HG02885 (cell line): Measurements from ENCODE around the gene GOLGA6C.
"Not testable (repeated sequence)": the region's sequence is repeated elsewhere in the genome, so short reads cannot be mapped to it uniquely, and the experiment has no call there.

Experiments
- ATAC-seq: cut with Tn5 transposase; IDR thresholded peaks from one replicate; pipeline ENCODE4 v1.9.1; 2021; ENCODE audit warnings: mild to moderate bottlenecking; ENCODE audit not compliant: unreplicated experiment, poor library complexity

The GOLGA6C gene

DNA sequence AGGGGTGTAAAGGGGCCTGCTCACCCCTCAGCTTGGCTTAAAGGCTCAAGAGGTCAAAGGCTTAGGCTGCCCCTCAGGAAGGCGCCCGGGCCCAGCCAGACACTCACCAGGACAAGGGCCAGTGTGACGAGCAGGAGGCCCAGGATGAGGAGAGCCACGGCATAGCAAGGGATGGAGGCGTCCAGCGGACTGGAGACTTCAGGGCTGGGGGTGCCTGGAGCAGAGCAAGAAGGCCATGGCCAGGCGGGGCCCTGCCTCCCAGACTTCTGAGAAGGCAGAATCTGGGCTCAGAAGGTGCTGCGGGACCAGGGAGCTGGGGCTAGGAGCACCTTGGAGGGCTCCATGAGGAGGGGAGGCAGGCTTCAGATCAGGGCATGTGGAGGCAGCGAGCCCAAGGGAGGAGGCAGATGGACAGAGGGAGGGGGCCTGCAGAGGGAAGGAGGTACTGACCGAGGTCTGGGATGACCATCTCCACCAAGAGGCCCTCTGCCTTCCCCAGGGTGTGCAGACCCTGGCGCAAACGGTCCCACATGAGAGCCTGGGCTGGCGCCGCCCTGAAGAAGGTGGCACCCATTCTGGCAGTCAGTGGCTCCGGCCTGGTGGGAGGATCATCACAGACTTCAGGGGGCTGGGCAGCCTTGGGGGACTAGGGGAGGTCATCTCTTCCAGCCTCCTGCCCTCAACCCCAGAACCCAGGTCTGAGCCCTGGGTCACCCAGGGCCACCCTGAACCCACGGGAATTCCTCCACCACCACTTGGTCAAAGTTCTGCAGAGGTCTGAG lies 32.0 kb upstream of the GOLGA6C start:
- ATAC-seq: no peak

DNA sequence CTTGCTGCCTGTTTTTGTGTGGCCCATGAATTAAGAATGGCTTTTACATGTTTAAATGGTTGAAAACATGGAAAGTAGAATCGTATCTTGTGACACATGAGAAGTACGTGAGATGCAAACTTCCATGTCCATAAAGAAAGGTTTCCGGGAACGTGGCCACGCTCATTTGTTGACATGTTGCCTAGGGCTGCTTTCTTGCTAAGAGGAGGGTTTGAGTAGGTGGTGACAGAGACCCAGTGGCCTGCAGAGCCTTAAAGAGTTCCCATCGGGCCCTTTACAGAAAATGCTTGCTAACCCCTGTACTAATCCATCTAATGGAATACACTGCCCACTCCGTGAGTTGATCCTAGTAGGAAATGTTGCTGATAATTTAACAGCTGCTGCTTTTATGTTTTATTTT lies 31.0 kb upstream of the GOLGA6C start:
- not testable (repeated sequence) for ATAC-seq

DNA sequence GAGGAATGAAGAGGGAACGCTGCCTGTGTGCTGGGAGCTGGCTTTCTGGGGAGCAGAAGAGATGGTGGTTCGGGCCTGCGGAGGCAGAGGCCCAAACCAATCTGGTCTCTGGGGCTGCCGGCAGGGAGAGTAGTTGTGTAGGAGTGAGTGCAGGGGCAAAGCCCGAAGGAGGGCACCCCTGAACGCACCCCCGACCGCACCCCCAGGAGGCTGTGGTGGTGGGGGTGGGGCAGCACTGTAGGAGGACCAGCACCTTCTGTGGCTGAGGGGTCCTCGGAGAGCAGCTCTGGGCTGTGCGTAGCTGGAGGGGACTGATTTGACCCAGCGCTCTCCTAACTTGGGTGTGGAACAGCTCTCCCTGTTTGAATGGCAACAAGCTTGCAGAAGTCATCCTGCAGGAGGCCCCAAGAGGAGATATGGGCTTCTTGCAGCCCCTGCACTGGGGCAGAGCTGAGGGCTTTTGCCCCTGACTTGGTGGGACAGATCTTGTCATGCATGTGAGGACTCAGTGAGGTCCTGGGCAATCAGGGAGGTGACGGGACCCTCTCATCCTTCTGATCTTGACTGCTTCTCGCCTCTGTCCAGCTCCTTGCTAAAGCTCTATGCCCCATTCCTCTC lies 30.4 kb upstream of the GOLGA6C start:
- ATAC-seq: no peak

DNA sequence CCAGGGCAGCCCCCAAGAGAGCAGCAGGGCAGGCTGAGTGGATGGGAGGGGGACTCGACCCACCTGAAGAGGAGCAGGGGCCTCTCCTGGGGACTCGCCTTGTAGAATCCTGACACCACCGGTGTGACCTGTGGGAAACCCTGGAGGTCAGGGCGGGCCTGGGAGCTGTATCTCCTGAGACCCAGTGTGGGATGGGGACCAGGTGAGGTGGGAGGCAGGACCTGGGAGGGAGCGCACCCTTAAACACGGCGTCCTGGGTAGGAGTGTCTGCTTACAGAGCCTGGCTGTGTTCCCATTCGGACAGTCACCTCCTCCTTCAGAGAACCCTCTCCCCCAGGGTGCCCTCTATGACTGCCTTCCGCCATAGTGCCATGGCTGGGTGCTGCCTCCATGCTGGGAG lies 29.3 kb upstream of the GOLGA6C start:
- no peak for ATAC-seq

DNA sequence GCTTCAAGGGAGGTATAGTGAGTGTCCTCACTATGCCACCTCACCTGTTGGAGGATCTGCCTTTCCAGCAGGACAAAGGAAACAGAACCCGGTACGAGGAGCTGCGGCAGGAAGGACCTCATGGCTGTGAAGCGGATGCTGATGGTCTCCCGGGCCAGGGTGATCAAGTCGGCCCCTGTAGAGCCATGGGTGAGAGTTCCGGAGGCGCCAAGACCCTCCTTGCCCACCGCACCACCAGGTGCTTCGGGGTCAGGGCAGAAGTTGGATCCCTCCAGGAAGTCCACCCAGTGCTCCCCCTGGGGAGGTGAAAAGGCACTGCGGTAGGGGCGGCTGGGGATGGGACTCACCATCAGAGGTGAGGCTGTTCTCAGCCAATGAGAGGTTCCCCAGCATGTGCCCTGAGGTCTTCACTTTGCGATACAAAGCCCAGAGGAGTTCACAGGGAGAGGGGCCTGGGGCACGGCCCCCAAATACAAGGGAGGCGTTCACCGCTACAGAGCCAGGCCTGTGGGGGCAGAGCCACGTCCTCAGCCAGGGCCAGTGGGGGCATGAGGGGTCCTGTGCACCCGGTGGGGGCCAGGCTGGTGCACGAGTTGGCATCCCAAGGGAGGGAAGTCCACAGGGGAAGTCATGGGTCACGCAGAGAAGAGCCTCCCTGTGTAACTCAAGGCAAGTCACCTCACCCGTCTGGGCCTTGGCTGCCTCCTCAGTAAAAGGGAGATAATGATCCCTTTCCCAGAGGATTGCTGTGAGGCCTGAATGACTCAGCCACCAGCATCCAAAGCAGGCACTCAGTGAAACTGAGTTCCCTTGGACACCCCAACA lies 28.7 kb upstream of the GOLGA6C start:
- ATAC-seq: no peak

DNA sequence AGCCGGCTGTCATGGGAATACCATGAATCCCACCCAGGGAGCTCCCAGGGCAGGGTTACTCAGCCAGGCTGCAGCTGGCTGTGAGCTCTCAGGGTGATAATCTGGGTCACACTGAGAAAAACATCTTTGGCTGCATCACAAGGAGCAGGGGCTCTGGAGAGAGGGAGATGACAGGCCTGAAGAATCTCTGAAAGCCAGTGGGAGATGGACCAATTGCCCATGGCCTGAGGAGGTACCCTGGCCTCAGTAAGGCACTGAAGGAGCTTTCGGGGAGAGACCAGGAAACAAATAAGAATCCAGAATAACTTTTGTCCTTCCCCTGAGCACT lies 28.2 kb upstream of the GOLGA6C start:
- ATAC-seq: no peak

DNA sequence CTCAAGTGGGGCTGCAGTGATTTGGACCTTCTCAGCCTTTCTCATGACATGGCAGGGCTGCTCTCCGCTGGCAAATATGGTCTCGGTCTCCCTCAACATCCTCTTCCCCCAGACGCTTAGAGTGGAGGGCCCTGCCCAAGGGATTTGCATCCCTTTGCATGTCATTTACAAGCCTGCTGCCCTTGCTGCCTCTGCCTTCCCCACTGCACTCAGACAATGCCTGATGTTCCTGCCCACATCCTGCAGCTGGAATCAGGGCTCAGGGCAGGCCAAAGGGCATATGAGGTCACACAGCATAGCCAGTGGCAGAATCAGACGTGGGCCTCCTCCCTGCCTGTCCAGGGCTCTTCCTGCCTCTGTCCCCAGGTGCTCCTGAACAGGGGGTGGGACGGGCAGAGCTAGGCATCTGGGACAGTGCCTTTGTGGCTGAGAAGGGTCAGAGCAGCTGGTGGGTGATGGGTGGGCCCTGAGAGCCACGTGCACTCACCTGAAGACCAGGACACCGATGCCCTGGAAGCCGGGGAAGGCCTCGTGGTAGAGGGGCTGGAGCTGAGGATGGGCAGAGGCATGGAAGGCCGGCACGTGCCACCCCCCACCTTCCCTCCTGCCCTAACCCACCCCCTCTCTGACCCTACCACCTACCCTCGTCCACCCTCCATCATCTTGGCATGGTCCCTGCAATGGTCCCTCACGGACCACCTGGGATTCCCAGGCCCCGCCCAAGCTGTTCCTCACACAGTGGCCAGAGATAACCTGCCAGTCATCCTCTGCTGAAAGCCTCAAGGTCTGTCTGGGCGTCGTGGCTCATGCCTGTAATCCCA lies 27.4 kb upstream of the GOLGA6C start:
- no peak for ATAC-seq

DNA sequence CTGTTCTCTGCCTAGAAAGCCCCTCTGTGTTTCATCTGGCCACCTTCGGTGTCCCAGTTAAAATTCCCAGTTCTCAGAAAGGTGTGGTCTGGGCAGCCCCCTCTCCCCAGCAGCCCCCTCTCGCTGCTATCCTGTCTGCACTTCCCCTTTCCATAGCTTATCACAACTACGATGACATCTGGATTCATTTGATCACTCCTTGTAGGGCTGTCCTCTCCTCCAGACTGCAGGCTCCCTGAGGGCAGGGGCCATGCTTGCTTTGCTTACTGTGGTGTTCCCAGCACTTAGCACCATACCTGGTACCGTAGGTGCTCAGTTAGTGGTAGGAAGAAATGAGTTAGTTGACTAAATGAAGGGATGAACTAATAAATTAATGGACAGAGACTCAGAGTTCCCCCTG lies 26.3 kb upstream of the GOLGA6C start:
- ATAC-seq: no peak

DNA sequence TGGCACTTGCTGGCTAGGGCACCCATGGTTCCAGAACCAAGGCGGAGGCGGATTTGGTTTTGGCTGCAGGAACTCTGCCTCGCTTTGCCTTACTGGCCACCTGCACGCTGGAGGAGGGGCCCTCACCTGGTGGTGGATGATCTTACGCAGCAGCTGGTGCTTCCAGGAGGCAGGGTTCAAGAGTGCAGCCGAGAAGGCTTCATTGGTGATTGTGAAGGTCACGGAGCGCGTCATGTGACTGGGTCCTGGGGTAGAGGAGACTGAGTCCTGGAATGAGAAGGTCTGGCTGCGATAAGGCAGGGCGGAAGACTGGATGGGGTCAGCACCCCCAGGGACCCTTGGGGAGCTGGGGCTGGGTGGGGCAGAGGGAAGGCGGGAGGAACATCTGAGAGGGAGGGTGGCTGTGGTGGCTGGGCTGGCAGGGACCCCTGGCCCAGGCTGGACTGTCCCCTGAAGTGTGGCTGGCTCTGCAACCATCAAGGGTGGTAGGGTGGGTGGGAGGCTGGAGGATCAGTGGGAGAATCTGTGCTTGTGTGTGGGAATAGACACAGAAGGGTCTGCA lies 25.8 kb upstream of the GOLGA6C start:
- no peak for ATAC-seq

DNA sequence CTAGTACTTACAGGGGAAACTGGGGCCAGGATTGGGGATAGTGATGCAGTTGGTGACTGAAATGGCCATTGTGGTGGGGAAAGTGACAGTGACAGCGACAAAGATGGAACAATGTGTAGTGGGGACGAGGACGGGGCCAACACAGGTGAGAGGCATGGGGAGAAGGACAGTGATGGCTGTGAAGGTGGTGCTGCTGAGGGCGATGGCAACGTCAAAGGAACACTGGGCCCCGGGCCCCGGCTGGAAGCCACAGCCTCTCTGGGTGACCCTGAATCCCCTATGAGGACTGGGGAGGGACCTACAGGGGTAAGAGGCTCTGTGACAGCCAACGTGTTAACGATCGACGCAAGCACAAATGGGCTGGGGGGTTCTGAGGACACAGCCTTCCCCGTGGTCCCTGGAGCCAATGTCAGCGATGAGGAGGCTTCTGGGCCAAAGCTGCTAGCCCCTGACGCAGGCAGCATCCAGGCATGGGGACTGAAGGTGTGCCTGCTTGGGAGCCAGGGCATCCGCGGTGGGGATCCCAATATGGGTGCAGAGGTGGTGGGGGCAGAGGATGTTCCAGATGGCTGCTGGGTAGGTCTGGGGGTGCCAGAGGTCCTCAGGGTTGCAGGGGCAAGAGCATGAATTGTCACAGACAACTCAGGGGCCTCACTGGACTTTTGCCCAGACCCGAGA lies 25.2 kb upstream of the GOLGA6C start:
- ATAC-seq: no peak

DNA sequence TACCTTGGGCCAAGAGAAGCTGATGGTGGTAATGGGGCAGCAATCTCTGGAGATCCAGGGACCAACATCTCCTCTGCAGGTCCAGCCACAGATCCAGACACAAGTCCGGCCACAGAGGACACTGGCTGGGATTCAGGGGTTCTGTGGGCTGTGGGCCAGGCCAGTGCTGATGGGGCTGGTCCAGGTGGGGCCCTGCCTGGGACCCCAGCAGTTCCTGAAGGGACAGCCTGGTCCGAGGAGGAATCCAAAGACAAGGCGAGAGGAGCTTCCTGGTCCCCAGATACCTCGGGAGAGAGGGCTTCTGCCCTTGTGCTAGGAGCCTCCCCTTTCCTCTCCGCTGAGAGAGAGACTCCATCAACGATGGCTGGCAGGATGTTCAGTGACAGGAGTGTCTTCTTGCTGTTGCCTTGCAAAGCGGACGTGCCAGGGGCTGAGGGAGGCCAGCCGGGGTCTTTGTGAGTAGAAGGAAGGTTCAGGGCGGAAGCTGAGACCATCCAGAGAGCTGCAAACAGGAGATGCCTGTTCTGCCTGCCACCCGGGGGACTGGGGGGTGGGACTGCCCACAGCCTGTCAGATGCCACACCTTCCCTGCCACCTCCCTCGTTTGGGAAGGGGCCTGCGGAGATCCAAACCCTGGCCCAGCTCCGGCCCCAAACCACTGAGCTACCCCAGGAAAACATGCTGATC lies 24.5 kb upstream of the GOLGA6C start:
- ATAC-seq: no peak

DNA sequence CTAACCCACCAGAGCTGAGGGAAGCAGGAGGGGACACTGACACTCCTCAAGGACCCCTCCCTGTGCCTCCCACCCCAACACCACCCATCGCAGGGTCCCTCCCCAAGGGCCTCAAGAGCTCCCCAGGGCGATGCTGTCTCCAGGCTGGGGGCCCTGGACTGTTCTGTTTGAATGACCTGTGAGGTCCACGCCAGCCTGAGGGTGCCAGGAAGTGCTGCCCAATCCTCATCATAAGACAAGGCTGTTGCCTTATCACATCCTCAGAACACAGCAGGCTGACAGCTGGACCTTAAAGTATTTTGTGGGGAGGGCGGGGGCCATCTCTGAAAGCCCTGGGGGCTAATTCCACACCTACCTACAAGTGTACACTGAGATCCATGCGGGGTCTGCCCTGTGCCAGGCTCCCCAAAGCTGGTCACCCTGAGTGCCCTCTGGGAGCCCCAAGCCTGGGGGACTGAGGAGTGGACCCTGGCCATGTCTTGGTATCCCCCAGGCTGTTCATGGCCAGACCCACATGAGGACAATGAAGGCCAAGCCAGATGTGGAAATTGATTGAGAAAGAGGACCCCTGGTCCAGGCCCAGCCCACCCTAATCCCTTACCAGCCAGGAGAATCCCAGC lies 23.8 kb upstream of the GOLGA6C start:
- no peak for ATAC-seq

DNA sequence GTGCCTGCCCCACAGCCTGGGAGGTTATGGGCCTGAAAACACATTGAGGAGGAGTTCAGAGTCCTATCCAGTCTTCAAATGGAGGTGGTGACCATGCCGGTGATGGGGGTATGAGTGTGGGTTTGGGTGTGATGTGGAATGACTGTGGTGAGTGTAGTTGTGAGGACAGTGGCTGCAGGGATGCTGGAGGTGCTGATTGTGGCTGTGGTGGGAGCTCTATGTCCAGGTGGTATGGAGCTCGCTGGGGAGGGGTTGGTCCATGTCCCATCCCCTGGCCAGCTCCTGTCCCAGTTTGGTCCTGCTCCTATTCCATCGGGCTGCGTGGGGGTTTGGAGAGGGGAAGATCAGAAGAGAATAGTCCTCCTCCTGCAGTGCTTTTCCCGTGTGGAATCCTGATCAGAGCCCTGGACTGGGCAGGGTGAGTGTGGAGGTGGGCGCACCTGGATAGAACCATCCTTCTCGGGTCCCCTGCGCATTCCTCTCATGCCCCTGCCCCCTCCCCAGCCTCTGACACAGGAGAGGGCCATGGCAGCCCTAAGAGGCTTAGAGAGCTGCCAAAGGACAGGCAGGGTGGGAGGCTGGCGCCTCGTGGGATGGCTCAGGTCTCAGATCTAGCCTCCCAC lies 23.0 kb upstream of the GOLGA6C start:
- no peak for ATAC-seq

DNA sequence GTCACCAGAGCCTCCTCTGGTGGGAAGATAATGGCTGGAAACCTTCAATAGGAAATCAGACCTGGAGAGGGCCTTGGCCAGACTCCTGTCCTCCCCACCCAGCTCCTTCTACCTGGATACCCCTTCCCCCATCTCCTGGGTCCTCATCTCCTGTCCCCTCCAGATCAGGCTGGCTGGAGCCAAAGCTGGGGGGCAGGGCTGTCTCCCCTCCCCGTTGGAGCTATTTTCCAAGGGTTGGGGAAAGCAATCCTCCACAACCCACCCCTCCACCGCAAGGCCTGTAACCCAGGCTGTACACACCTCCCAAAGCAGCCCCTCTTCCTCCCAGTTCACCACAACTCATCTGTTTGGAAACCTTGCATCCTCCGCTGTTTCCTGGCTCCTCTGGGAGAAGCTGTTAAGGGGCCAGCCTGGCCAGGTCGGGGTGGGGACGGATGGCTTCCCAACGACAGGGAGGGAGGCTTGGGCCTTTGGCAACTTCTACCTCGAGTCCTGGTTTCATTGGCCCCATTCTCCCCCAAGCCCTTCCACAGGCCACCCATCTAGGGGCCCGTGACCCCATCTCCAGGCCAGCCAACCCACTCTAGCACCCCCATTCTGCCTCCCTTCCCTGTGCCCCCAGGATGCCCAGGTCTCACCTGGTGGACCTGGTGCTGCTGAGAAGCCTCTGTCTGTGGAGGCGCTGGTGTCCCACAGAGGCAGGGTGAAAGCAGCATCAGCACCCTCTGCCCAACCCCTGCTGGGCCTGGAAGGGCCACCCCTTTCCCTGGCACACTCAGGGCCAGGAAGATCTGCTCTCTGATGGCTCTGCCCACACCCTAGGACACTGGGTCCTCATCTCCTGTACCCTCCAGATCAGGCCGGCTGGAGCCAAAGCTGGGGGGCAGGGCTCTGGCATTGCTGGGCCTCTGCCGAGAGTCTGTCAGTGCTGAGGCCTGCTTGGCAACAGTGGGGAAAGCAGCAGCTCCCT lies 22.1 kb upstream of the GOLGA6C start:
- ATAC-seq: no peak

DNA sequence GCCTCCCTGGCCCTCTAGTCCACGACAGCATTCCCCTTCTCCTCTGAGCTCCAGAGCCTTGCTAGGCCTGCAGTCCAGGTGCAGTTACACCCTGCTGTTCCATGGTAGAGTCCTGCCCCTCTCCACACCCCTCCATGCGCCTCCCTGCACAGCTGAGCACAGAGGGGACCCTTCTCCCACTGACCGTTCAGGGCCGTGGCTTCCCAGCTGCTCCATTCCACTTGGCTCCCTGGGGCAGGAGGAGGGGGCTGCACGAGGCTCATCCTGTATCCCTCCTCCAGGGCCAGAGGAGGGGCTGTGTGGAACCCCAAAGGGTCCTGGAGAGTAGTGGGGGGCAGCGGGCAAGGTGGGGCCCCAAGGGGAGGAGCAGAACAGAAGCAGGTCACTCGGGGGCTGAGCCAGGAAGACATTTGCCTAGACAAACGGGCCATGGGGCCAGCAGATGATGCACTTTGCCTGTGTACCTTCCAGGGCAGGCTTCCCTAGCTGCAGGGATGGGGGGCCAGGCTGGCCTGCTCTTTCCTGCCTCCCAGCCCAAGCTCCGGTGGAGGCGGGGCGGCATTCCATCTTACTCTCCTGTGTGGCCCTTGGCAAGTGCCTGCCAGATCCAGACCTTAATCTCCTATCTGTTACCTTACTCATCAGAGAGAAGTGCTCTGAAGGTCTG lies 20.7 kb upstream of the GOLGA6C start:
- ATAC-seq: no peak

DNA sequence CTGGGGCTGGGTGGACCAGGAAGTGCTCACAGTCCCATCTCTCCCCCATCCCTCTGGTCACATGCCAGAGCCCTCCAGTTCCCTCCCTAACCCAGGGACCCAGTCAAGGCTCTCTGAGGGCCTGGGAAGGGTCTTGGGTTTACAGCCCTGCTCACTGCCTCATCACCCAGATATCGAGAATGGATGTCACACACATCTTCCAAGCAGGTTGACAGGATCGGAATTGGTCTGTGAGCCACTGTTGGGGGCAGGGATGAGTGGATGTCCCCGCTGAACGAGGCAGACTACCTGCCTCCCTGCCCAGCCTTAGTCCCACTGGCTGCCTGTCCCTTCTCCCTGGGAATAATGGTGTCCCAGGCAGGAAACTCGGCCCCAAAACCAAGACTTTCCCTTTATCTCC lies 20.0 kb upstream of the GOLGA6C start:
- no peak for ATAC-seq

DNA sequence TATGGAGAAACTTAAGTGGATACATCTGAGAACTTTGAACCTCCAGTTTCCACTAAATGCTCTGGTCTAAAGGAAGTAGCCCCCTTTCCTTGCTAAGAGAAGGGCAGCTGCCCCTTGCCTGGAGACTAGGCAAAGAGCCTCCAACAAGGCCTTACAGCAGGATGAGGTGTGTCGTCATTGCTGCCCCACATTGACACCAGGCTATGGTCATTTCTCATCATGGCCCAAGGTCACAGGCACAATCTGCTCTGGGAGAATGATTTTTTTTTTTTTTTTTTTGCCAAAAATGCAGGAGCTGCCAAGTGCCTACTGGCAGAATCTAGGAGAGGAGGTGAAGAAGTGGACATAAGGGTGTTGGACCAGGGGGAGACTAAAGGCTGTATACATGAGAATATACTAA lies 12.4 kb upstream of the GOLGA6C start:
- ATAC-seq: not testable (repeated sequence)
